Measurements from ENCODE around the gene PTPN1. TPM values are rescaled to one million over a fixed set of nuclear protein-coding genes. Genes with fewer than 3 reads are reported as not detected.

PTPN1 gene
- total and polyA plus RNA-seq, 10 of the 15 experiments (the other 5 are each of a cell fraction or from before 2014, with no cell fraction given): 15.9 to 74.7 (median 43.9) TPM

- in situ Hi-C loops (cut with MboI) (no loop called here), intact Hi-C loops (cut with micrococcal nuclease; ENCODE audit: unreplicated experiment) (loop anchor here (10.0 kb wide), 1 partner anchor 117 kb away; no protein-coding TSS in a partner anchor)
- H3K4me3 ChIP-seq: no peak overlapping the region
- H3K36me3 ChIP-seq (ENCODE audit: control insufficient read depth in 2 of 2, insufficient read depth in 2 of 2, low read length in 1 of 2): no peaks in the 10 kb centered on the region
- H3K79me2 ChIP-seq (ENCODE audit: control insufficient read depth, insufficient read depth, low read length): no peaks in the 10 kb centered on the region
- TF ChIP-seq PRDM15 (CRISPR knock-in tag; IDR thresholded peaks at IDR 0.05): no peak
- TF ChIP-seq ESRRA (IDR thresholded peaks at IDR 0.05; ENCODE audit: low read length): no peak
- no peak for TF ChIP-seq MEF2B (IDR thresholded peaks at IDR 0.05; ENCODE audit: partially characterized antibody, poor library complexity, severe bottlenecking)
- H3K27ac ChIP-seq (ENCODE audit: control insufficient read depth, insufficient read depth): no peak overlapping the region
- no peaks in the 10 kb centered on the region for H3K9me3 ChIP-seq (replicated peaks; ENCODE audit: control insufficient read depth, insufficient read depth, low read length)
- DNase-seq (ENCODE audit: low read depth, low spot score) (no peak), ATAC-seq (no peak), FAIRE-seq (no peak)
- H3K27me3 ChIP-seq (replicated peaks in 1 of 2; ENCODE audit: control insufficient read depth in 2 of 2, insufficient read depth in 2 of 2, low read length in 1 of 2): no peaks in the 10 kb centered on the region; a peak in 2 of 4 replicates
- no peak overlapping the region for H2AFZ ChIP-seq (ENCODE audit: control insufficient read depth, low read depth, low read length)
- no peak overlapping the region for H3K9ac ChIP-seq (ENCODE audit: control insufficient read depth, insufficient read depth, low read length)
- no peak overlapping the region for H3K4me2 ChIP-seq (ENCODE audit: control insufficient read depth, insufficient read depth)
- ChIA-PET CTCF (no interaction called here), POLR2A (interaction anchor here (0.6 kb wide), 1 partner anchor 157 kb away, joined by 7 read pairs; no protein-coding TSS in a partner anchor), RAD21 (ENCODE audit: unreplicated experiment) (no interaction called here), SMC1A (ENCODE audit: uncharacterized antibody, unreplicated experiment) (no interaction called here)
- H3K4me1 ChIP-seq (ENCODE audit: control insufficient read depth, insufficient read depth, low read length): no peaks in the 10 kb centered on the region
- H4K20me1 ChIP-seq (ENCODE audit: control insufficient read depth, insufficient read depth): no peaks in the 10 kb centered on the region
- no TSS peak for BruUV-seq (replicated peaks)
- 41% methylated on average over 9 of the region's 9 CpGs for WGBS (ENCODE audit: insufficient coverage, insufficient replicate concordance, low lambda C conversion rate, missing lambda C conversion rate)
Observed at GRCh38 chr20:50627747-50628146, 117.6 kb downstream of the PTPN1 start.

Measured in GM12878 (cell line).